T47D (cell line): ENCODE measurements around the gene SRR.

Experiments used
- DNase-seq, 2 experiments: peaks; one replicate each; pipeline versions ENCODE4 v3.0.0 to v3.0.0-alpha.2; 2011 to 2012; ENCODE audit warnings: low read depth in 1 of 2, low spot score in 1 of 2
- JUND ChIP-seq: IDR thresholded peaks from 2 replicates; pipeline ENCODE4 v1.6.1; 2012; ENCODE audit warnings: low read depth
- in situ Hi-C: cut with HindIII; loops from 2 replicates; pipeline ENCODE4 v1.10.0; 2016; ENCODE audit warnings: low sequenced_read_pairs, low pct_unique_long_range_greater_than_20kb

Gene SRR

GRCh38 chr17:2362016-2362415 lies 58.3 kb downstream of the SRR start:
- no peak for DNase-seq
- in situ Hi-C loops = no loop called here
- TF ChIP-seq JUND = no peak

DNA sequence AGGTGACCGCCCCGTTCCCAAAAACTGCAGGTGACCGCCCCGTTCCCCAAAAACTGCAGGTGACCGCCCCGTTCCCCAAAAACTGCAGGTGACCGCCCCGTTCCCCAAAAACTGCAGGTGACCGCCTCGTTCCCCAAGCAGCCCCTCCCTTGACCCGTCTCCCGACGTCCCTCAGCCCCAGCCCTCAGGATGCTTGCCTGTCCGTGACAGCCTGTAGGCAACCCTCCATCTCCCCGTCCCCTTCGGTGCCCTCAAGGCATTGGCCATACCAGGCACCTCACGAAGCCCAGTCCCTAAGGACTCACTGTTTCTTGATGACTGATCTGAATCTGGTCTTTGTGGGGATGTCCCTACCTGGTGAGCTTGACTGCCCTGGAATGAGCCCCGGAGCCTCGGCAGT lies 58.7 kb downstream of the SRR start:
- no peak for DNase-seq
- in situ Hi-C loops = no loop called here
- no peak for TF ChIP-seq JUND

GRCh38 chr17:2362881-2363280 lies 59.1 kb downstream of the SRR start:
- TF ChIP-seq JUND = no peak
- no peak for DNase-seq
- in situ Hi-C loops = no loop called here

DNA sequence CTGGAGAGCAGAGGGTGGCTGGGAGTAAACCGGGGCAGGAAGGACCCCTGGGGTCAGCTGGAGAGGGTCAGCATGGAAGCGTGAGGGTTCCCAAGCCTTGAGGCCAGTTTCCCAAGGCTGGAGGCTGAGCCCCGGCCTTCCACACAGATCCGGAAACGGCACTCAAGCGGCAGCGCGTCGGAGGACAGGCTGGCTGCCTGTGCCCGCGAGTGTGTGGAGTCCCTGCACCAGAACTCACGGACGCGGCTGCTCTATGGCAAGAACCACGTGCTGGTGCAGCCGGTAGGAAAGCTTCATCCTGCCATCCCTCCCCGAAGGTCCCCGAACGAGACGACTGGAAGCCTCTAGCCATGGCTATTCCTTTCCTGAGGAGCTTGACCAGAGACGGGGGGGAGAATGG lies 59.6 kb downstream of the SRR start:
- no peak for TF ChIP-seq JUND
- in situ Hi-C loops = no loop called here
- no peak for DNase-seq

DNA sequence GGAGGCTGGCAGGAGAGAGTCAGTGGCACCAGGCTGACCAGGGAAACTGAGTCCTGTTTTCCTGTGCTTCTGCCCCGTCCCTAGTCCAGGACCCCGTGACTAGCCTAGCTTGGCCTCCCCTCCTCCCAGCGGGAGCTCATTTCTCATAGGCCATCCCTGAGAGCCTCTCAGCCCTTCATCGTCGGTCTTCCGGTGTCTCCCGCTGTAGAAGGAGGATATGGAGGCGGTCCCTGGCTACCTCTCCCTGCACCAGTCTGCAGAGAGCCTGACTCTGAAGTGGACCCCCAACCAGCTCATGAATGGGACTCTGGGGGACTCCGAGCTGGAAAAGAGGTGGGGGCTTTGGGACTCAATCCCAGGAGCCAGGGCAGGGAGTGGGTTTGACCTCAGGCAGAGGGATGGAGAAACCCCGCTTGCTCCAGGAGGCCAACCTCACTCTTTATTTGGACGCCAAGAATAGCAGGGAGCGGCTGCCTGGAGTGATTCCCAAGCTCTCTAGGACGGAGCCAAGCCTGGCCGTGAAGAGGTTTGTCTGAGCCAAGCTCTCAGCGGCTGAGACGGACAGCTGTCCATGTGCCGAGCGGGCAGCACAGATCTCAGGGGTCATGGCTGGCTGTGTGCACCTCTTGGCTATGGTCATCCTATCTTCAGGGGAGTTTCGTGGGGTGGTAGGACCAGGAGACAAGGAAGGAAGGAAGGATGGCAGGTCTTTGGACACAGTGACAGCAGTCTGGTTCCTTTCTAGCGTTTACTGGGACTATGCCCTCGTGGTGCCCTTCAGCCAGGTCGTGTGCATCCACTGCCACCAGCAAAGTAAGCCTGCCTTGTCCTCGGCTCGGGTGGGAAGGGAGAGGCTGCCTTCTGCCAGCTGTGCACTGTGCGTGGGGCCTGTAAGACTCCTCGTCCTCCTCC lies 60.4 kb downstream of the SRR start:
- no peak for DNase-seq
- TF ChIP-seq JUND = no peak
- in situ Hi-C loops = no loop called here

GRCh38 chr17:2364763-2365116 lies 61.0 kb downstream of the SRR start:
- no peak for TF ChIP-seq JUND
- in situ Hi-C loops = no loop called here
- DNase-seq = no peak

GRCh38 chr17:2365132-2365531 lies 61.4 kb downstream of the SRR start:
- DNase-seq = no peak
- no peak for TF ChIP-seq JUND
- in situ Hi-C loops = no loop called here

- DNase-seq = peak; percentile 35 to 45
- no peak for TF ChIP-seq JUND
- in situ Hi-C loops = no loop called here
These were observed 63.2 kb downstream of the SRR start for GRCh38 chr17:2366747-2367494.

GRCh38 chr17:2368359-2368758 lies 64.6 kb downstream of the SRR start:
- in situ Hi-C loops = no loop called here
- TF ChIP-seq JUND = no peak

DNA sequence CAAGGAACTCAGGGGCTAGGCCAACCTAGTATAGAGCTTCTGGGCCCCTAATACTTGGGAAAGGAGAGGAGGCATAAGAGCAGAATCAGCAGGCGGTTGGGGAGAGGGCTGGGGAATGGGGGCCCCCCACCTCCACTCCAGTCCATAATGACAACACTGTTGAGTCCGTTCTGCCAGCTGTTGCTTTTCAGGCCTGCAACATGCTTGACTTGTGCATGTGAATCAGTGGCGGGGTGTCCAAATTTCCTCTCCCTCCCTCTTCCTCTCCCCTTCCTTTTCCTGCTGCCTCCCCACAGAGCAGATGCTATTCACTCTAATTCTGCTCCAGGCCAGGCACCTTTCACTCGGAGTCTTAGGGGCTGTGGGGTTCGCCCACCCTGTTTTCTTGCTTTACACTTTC lies 65.3 kb downstream of the SRR start:
- in situ Hi-C loops = no loop called here
- DNase-seq = no peak
- no peak for TF ChIP-seq JUND

More at GRCh38 chr17:2368359-2368758, 64.6 kb downstream of the SRR start:
- DNase-seq = no peak

DNA sequence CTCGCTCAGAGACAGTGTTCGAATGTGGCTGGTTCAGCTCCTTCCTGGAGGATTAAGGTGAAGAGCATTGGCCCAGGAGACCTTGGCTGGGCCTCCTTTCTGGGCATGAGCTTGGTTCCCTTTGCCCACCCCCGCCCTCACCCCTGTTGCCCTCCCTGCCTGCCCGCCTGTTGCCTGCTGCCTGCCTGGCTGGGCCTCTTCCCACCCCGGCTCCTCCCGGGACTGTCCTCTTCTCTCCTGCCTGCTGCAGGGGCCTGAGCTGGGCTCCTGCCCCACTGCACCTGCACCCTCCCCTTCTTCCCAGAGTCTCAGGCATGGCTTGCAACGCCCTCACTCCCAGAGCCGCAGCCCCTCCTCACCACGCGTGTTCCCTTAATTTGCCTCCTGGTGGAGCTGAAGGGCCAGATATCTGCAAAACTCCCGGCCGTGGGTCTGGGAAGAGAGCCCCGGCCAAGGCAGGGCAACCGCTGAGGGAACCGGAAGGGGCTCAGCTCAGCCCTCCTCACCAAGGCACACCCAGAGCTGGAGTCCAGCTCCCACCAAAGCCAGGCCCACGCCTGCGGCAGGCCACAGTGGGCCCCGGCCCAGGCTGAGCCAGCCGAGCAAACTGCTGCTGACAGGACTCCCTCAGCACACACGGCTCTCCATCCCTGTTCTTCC lies 65.9 kb downstream of the SRR start:
- in situ Hi-C loops = no loop called here
- no peak for DNase-seq
- TF ChIP-seq JUND = no peak

GRCh38 chr17:2370211-2370589 lies 66.5 kb downstream of the SRR start:
- no peak for TF ChIP-seq JUND
- DNase-seq = no peak
- in situ Hi-C loops = no loop called here
